ENCODE results near the gene LZTFL1.

LZTFL1 gene

DNA sequence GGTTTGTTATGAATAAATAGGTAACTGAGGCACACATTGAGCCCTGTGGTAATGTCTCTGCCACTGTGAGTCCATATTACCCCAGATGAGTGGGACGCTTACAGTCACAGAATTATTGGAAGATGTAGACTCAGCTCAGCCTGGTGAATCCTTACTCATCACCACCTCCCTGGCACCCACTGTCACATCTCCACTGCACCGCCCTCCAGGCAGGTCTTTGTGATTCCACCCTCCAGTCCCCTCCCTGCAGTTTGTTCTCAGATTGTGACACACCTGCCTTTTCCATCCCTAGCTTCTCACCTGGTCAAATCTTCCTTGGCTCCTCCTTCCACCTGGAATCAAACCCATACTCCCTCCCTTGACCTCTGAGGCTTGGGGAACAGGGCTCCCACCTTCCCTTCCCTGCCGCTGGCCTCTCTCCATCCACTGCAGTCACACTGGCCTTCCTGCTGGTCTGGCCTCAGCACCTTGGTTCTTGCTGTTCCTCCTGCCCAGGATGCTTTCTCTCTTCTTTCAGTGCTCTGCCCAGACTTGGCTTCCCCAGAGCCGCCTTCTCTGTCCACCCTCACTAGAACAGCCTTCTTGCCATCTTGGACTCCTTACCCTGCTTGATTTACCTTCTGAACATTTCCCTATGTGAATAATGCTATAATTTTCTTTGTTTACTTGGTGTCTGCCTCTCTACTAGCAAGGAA lies 55.0 kb downstream of the LZTFL1 start:
- no peak for DNase-seq (ENCODE audit: low read depth)

DNA sequence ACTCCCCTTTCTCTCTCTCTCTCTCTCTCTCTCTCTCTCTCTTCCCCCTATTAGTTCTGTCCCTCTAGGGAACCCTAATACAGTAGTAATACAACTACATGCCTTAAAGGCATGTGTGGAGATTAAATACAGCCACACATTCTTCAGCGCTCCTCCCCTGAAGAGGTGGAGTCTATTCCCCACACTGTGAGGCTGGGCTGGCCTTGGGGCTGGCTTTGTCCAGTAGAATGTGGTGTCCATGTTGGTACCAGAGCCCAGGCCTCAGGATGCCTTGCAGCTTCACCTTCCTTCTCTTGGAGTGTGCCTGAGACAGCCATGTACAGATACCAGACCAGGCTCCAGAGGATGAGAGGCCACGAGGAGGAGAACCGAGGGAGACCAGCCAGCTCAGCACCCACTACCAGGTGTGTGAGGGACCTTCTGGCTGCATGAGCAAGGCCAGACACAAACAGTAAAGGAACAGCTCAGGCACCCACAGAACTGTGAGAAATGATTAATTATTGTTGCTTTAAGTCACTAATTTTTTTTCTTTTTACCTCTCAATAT lies 56.2 kb downstream of the LZTFL1 start:
- no peak for DNase-seq (ENCODE audit: low read depth)

DNA sequence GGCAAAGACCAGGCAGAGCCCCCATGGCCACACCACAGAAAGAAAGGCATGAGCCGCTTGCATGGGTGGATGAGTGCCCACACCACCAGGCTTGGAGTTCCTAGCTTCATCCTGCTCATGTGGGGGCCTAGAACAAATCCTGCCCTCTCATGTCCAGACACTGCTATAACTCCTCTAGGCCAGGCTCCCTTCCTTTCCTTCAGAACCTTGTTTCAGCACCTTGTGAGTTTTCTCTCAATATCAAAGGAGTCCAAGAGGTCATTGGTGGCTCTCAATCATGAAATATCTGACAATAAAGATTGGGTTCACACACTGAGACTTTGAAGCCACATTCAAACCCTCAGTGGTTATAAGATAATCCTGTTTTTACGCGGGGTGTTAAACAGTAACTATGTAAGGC lies 58.3 kb downstream of the LZTFL1 start:
- DNase-seq (ENCODE audit: low read depth) = no peak

DNA sequence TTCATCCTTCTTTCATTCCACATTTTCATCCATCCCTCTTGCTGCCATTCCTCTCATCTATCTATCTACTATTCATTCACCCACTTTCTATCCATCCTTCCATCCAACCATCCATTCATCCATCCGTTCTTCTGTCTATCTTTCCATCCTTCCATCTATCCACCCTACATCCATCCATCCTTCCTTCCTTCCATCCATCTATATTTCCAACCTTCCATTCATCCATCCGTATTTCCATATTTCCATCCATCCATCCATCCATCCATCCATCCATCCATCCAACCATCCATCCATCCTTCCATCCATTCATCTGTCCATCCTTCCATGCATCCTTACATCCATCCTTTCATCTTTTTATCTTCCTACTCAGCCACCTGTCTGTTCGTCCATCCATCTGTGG lies 59.5 kb downstream of the LZTFL1 start:
- no peak for DNase-seq (ENCODE audit: low read depth)

DNA sequence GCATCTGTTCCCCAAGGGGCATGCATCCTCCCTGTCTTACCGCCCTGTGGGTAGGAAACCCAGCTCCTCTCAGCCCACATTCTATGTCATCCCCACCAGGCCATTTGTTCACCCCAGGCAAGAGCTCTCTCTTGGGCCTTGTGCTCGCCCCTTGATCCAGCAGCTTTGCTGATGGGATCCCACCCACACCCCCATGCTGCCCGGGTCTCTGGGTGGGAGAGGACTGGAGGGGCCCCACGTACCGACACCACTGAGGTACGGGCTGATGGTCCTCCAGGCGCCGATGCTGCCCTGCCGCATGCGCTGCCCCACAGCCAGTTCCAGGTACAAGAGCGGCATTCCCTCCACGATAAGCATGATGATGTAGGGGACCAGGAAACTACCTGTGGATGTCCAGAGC lies 60.1 kb downstream of the LZTFL1 start:
- no peak for DNase-seq (ENCODE audit: low read depth)

DNA sequence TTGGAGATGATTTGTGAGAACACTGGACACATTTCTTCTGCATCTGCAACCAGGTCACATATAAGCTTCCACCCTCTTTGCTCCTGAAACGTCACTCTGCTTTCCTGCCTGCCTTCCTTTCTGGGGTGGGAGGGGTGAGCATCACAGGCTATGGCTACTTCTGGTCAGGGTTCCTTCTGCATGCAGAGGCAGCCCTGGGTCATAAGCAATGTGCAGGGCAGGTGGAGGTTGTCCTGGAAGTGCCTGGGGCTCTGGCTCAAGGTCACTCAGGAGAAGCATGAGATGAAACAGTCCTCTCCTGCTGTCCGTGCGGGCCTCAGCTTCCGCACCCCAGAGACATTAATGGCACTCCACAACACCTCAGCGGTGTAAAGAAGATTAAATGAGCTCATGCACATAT lies 60.6 kb downstream of the LZTFL1 start:
- DNase-seq (ENCODE audit: low read depth) = no peak

DNA sequence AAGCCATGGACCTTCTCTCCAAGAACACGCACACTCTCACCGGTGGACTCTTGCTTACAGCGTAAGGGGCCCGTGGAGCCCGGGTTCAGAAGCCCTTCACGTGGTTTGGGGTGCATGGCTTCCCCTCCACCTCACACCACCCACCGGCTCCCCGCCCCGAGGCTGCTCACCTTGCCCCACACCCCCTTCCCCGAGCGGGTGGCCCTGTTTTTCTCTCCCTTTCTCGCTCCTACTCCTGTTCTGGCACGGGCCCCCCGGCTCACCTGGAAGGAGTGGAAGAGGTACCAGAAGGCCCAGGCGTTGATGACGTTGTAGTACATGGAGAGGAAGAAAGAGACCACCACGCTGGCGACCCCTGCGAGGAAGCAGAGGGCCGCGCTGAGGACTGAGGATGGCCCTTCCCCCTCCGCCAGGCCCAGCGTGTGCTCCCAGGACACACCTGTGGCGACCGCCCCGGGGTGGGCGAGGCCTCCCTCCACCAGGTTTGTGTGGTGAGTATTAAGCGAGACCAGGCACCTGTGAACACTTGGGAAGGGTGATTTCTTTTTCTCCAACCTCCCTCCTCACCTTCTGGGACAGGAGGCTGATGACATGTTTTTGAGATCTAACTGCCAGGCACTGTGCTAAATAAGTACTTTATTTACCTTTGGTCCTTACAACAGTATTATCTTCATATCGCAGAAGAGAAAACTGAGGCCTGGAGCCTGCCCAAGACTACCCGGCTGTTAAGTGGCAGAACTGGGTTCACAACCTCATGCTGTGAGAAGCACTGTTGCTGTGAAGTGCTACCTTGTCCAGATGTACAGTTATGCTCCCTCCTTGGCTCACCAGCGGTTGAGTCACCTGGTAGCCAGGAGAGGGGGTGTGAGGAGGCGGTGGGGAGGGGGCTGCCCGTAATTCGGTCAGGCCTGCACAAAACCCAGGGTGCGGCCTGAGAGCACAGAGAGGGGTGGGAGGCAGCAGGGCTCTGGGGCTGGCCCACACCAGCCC lies 61.9 kb downstream of the LZTFL1 start:
- no peak for DNase-seq (ENCODE audit: low read depth)

DNA sequence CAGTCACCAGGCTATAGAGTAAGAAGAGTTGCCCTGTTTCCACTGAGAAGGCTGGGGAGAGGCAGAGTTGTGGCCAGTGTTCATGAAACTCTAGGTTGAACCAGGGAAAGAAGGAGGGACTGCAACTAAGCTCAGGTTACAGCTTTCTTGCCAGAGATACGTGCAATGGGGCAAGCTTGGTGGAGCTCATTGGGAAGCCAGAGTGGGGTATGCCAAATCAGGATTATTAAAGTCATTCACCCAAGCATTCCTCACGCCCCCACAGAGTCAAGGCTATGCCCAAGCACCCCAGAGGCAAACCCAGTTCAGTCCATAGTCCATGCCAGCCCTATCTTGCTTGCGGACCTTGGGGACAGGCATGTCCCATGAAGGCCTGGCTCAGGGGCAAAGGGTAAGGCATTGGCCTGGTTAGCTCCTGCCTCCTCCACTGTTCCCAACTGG lies 63.1 kb downstream of the LZTFL1 start:
- DNase-seq (ENCODE audit: low read depth) = no peak

DNA sequence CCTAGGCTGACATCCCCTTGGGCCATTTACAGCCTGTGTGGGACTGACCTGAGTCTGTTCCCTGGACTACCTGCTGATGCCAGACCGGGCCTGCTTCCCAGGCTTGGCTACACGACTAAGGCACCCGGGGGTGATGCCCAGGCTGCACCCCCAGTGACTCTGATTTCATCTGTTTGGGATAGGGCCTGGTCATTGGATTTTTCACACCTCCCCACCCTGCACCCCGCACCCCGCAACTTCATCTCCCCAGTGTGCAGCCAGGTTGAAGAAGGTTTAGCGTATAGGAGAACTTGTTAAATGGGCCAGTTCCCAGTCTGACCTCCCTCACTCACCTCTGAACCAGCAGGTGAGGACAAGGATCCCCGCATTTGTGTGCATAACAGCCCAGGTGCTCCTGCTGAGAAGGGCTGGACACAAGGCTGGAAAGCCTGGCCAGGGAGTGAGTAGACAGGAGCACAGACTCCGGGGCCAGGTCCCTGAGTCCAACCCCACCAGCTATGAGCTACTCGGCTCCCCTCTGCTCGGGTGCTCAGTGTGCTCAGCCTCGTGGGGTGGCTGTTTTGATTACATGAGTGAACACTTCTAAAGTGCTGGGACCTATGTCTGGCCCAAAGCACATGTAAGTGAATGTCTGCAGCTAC lies 64.1 kb downstream of the LZTFL1 start:
- no peak for DNase-seq (ENCODE audit: low read depth)

DNA sequence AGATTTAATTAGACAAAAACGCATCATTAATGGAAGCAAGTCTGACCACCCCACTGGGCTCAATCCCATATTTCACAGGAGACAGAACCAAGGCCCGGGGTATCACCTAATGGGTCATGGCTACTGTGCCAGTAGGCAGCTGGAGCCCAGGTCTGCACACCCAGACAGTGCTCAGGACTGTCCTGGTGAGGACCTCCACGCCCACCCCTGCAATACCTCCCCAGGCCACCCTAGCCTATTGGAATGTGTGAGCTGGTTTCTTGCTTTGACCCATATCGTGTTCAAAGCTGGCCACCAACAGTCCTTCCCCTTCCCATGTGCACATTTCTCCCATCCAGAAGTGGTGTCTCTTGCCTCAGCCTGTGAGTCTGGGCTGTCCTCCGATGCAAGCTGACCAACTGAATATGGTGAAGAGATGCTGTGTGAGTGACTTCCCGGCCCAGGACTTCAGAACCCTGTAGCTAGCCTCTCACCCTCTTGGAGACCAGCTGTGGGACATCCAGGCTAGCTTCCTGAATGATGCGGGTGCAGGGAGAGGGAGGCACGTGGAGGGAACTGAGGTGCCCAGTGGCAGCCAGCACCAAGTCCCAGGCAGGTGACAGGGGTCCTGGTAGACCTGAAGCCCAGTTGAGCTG lies 64.7 kb downstream of the LZTFL1 start:
- DNase-seq (ENCODE audit: low read depth) = no peak

DNA sequence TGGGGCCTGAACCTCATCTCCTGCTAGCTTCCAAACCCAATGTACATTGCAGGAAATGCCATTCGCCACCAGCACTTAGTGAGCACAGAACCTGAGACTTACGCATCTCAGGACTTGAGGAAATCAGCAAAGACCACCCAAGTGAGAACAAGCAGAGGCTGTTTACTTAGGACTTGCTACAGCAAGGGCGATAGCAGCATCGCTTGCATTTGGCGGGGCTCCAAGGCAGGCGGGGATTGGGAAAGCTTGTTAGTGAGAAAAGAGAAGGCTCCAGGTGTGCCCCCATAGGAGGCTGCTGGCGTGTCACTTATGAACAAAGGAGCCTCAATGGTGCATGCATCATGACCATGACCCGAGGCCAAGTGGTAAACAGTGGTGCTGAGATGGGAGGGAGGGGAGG lies 65.3 kb downstream of the LZTFL1 start:
- DNase-seq (ENCODE audit: low read depth) = no peak

DNA sequence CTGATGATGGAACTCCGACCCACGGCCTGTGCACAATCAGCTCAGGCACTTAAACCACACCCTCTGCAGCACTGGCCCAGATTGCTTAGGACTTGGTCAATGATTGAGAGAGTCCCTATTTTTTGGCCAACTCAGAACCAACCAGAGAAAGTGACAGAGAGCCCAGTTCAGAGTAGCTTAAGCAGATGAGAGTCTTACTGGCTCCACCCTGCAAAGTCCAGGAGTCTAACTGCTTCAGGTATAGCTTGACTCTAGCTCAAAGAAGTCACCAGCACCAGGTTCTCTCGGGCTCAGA lies 65.7 kb downstream of the LZTFL1 start:
- no peak for DNase-seq (ENCODE audit: low read depth)

DNA sequence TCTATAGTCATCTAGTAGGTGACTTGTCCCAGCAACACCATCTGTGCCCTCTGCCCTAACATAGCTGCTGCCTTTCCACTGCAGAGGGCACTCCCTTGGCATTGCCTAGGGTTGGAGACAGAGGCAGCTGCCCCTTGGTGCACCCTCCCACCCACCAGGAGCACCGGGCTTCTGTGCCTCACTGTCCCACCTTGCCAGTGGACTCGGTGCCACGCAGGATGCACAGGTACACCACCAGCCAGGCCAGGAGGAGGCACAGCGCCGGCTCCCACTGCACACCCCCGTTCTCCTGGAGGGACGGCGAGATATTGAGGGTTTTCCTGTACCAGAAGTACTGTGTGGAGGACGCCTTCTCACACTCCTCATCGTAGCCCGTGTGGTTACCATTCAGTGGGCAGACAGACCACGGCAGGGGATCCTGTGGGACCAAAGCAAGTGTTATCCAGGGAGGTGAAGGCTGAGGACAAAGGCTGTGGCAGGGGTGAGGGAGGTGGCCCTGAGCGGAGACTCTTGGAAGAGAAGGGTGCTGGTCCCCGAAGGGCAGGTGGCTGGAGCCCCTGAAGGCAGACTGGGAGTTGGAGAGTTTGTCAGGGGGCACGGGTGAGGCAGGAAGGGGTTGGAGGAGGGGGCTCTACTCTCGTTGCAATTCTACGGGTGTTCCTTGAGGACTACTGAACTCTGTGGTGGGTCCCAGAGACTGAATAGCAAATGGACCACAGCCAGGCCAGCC lies 66.2 kb downstream of the LZTFL1 start:
- no peak for DNase-seq (ENCODE audit: low read depth)

DNA sequence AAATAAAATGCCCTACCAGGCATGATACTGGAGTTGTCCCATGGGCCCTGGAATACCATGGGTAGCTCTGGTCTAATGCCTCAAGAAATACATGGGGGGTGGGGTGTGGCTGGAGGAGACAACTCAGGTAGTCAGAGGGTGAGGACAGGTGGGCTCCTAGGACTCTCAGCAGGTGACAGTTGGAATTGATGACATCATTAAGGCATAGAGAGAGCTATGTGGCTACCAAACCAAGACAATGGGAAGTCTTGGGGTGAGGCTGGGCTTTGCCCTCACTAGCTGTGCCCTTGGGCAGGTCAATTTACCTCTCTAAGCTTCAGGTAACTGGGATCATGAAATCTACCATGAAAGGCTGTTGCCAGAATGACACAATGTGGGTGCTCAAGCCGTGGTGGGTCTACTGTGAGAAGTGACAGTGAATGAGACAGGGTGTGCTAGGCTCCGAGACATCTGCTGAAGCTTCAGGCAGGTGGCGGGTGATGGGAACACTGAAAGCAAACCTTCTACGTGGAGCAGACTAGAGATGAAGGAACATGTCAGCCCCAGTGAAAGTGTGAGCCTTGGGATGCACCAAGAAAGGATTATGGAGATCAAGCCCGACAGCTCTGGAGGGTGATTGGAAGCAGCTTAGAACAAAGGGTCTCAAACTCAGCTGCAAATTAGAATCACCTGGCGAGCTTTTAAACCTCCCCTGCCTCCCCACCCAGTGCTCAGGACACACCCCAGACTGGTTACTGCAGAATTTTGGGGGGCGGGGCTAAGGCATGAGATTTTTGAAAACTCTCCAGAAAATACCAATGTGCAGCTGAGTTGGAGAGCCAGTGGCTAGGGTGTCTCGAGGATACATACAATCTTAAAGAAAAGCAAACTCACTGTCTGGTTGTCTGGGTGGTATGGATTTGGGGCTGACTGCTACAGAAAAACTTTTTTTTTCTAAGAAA lies 67.1 kb downstream of the LZTFL1 start:
- DNase-seq (ENCODE audit: low read depth) = no peak

DNA sequence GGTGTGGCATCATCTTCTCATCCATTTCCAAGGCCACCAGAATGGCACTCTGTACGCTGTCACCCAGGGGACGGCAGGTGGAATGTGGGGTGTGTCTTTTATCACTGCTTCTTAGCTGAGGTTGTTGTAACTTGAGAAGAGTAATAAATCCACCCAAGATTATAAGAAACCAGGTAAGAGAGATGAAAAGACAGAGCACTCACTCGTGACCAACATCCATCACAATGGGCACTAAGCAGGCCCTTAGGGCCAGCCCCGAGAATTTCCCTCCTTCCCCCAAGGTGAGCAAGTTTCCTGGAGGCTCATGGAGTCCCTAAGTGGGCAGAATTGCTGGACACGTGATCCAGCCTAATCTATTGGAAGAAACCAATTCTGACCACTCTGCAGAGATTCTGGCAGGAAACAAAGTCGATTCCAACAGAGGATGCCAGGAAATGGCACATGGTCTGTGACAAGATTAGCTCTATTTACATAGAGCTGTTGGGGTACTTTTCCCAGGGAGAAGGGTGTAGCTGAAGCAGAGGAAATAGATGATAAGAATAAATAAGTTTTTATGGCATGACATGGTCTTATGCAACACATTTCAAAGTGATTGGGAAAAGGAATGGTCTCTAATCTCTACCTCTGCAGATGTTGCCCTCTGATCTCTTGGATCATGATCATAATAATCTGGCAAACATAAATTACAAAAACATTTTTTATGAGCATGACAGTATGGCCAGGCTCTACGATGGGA lies 68.0 kb downstream of the LZTFL1 start:
- no peak for DNase-seq (ENCODE audit: low read depth)

All from stimulated activated CD8-positive, alpha-beta memory T cell treated with anti-CD3 and anti-CD28 coated beads, Interleukin-12 subunit alpha, Interleukin-12 subunit beta, amount 100 ng/mL, for 1 hour (primary cell).